WERI-Rb-1 (cell line): Measurements from ENCODE around the gene APOL4.

Experiments used
- DNase-seq: peaks from one replicate; pipeline ENCODE4 v3.0.0-alpha.2; 2020
- H3K27ac ChIP-seq: fragments of 250-450 bp; sonication (Bioruptor Pico); 2 replicates; pipeline ENCODE4 v1.5.1; 2020; ENCODE audit warnings: mild to moderate bottlenecking, moderate library complexity
- H3K27me3 ChIP-seq: fragments of 250-450 bp; sonication (Bioruptor Pico); 2 replicates; pipeline ENCODE4 v1.5.1; 2021; ENCODE audit warnings: mild to moderate bottlenecking, low read depth, moderate library complexity; ENCODE audit not compliant: insufficient read depth, severe bottlenecking
- H3K36me3 ChIP-seq: fragments of 250-450 bp; sonication (Bioruptor Pico); 2 replicates; pipeline ENCODE4 v1.5.1; 2020; ENCODE audit warnings: mild to moderate bottlenecking, moderate library complexity
- H3K4me3 ChIP-seq: 2 replicates; pipeline ENCODE4 v1.5.1; 2011; ENCODE audit warnings: low read depth, mild to moderate bottlenecking, control low read depth, low read length
- H3K9me3 ChIP-seq: fragments of 250-450 bp; sonication (Bioruptor Pico); 2 replicates; pipeline ENCODE4 v1.5.1; 2021; ENCODE audit warnings: mild to moderate bottlenecking, moderate library complexity; ENCODE audit not compliant: severe bottlenecking
- CTCF ChIP-seq: IDR thresholded peaks from 2 replicates; pipeline ENCODE4 v1.5.1; 2011; ENCODE audit warnings: low read depth, mild to moderate bottlenecking, control low read depth, inconsistent platforms, low read length

Gene APOL4

DNA sequence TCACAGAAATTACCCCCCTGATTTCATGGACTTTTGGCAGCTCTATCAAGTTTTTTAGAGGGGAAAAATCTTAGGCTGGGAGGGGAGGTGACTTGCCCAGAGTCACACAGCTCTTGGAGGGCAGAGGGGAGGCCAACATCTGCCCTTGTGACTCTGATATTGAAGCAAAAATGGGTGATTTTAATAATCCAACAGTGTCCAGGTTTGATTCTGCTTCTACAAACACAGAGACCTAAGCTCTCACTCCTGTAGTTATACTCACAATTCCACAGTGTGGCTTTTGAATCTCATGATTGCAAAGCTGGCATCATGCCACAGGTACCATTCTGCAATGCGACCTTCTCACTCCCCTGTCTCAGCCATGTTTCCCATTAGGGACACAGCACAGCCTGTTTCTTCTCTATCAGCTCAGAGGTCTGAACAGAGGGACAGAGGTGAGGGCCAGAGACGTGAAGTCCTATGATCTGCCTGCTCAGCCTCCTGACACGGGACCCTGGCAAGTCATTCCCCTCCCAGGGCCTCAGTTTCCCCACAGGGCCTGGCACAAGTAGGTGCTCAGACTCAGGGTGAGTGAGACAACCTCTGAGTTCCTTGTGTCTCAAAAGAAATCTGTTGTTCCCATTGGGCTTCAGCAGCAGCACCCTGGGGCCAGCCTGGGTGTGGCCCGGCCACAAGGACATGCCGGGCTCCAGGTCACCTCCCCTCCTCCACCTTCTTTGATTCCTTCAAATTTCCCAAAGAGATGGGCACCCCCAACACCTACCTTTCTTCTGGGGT is 37.0 kb upstream of the APOL4 start:
- no peaks in the 10 kb centered on the region for H3K36me3 ChIP-seq
- H3K27ac ChIP-seq: no peak overlapping the region

GRCh38 chr22:36237462-36238372 is 36.1 kb upstream of the APOL4 start:
- no peak for DNase-seq
- no peak overlapping the region for H3K4me3 ChIP-seq
- no peaks in the 10 kb centered on the region for H3K36me3 ChIP-seq
- no peaks in the 10 kb centered on the region for H3K27me3 ChIP-seq
- H3K27ac ChIP-seq: no peak overlapping the region
- TF ChIP-seq CTCF: no peak
- H3K9me3 ChIP-seq: no peaks in the 10 kb centered on the region

More for the DNA sequence above, 37.0 kb upstream of the APOL4 start:
- no peak for DNase-seq
- Histone ChIP-seq H3K27me3 (no peaks in the 10 kb centered on the region), H3K4me3 (no peak overlapping the region), H3K9me3 (no peaks in the 10 kb centered on the region)
- TF ChIP-seq CTCF: no peak

GRCh38 chr22:36236388-36237319 is 35.0 kb upstream of the APOL4 start:
- Histone ChIP-seq H3K4me3 (no peak overlapping the region), H3K27ac (no peak overlapping the region), H3K36me3 (no peaks in the 10 kb centered on the region), H3K9me3 (no peaks in the 10 kb centered on the region), H3K27me3 (no peaks in the 10 kb centered on the region)
- no peak for DNase-seq
- no peak for TF ChIP-seq CTCF

DNA sequence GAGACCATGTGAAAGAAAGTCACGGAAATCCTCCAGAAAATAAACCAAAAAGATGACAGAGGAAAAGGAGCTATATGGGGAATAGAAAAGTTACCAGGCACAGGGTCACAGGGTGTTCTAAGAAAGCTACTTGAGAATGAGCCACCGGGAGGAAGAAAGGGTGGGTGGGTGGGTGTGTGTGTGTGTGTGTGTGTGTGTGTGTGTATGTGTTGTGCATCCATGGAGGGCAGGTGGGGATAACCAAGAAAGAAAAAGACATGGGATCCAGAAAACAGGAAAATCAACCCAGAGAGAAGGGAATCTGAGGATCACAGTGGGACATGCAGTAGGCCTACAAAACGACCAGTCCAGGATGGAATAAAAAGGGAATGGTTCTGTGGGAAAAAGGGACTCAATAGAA is 34.0 kb upstream of the APOL4 start:
- no peak overlapping the region for H3K4me3 ChIP-seq
- no peak for TF ChIP-seq CTCF
- H3K36me3 ChIP-seq: no peaks in the 10 kb centered on the region

GRCh38 chr22:36234919-36235318 is 33.3 kb upstream of the APOL4 start:
- Histone ChIP-seq H3K36me3 (no peaks in the 10 kb centered on the region), H3K27me3 (no peaks in the 10 kb centered on the region), H3K4me3 (no peak overlapping the region), H3K9me3 (no peaks in the 10 kb centered on the region), H3K27ac (no peak overlapping the region)
- DNase-seq: no peak
- TF ChIP-seq CTCF: no peak

More for the DNA sequence above, 34.0 kb upstream of the APOL4 start:
- no peaks in the 10 kb centered on the region for H3K27me3 ChIP-seq
- no peak for DNase-seq
- no peak overlapping the region for H3K27ac ChIP-seq
- no peaks in the 10 kb centered on the region for H3K9me3 ChIP-seq
